PC-9 (cell line): ENCODE measurements around the gene CFL1.

ENCODE experiments used
- CTCF ChIP-seq: fragments of 200-600 bp; sonication (generic); conservative IDR thresholded peaks from 2 replicates; pipeline ENCODE4 v1.6.1; 2017; ENCODE audit warnings: mixed run types, antibody characterized with exemption, mild to moderate bottlenecking, moderate library complexity
- EZH2 ChIP-seq: fragments of 200-600 bp; sonication (generic); IDR thresholded peaks from 2 replicates; pipeline ENCODE4 v1.8.0; 2017; ENCODE audit warnings: antibody characterized with exemption, low read depth

- TF ChIP-seq CTCF = no peak
- TF ChIP-seq EZH2 = no peak
These were observed 37.6 kb upstream of the CFL1 start for GRCh38 chr11:65895482-65895981.
